ENCODE measurements around the gene WWOX.

The WWOX gene

GRCh38 chr16:78832100-78832499 is 732.6 kb downstream of the WWOX start:
- no peak for DNase-seq (ENCODE audit: low read depth, low spot score)
- no peak overlapping the region for H3K4me3 ChIP-seq (ENCODE audit: low read depth, low read length)
- ChIA-PET POLR2A (no interaction called here), CTCF (no interaction called here)
- TF ChIP-seq CTCF (IDR thresholded peaks at IDR 0.05; ENCODE audit: insufficient read depth, low read length, missing control alignments), result no peak

DNA sequence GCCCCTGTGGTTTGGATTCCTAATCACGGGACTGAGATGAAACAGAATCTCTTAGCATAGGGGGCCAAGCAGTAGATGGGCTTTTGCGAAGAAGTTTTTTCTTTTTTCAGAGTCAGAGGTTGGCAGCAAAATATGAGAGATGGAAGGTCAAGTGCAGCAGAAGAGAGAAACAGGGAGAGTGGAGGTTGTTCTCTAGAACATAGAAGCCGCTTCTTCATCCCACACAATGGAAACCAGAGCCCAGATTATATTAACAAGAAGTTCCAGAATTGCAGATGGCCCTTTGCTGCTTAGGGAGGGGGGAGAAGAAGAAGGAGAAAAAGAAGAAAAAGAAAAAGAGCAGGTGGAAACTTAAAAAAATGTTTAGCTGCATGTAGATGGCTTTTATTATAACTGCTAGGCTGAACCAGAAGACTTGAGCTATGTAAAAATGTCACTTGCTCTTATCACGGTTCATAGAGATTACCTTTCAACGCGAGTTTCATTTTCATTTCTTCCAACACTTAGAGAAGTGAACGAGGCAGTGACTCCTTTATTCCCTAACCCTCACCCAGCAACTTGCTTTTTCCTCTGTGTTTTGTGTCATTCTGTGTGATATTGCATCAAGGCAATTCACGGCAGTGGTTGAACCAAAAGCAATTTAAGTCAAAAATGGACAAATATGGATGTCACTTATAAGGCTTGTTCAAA is 737.5 kb downstream of the WWOX start:
- ChIA-PET POLR2A (no interaction called here), CTCF (no interaction called here)
- TF ChIP-seq CTCF (IDR thresholded peaks at IDR 0.05; ENCODE audit: insufficient read depth, low read length, missing control alignments), result no peak
- DNase-seq (ENCODE audit: low read depth, low spot score), result no peak
- no peak overlapping the region for H3K4me3 ChIP-seq (ENCODE audit: low read depth, low read length)

- no peak overlapping the region for H3K4me3 ChIP-seq (ENCODE audit: low read depth, low read length)
- no peak for TF ChIP-seq CTCF (IDR thresholded peaks at IDR 0.05; ENCODE audit: insufficient read depth, low read length, missing control alignments)
- no peak for DNase-seq (ENCODE audit: low read depth, low spot score)
- POLR2A ChIA-PET, result no interaction called here
- CTCF ChIA-PET, result no interaction called here
These were observed 738.3 kb downstream of the WWOX start for GRCh38 chr16:78837706-78838105.

GRCh38 chr16:78838276-78838675 is 738.8 kb downstream of the WWOX start:
- CTCF ChIA-PET, result no interaction called here
- POLR2A ChIA-PET, result no interaction called here

GRCh38 chr16:78842950-78843349 is 743.5 kb downstream of the WWOX start:
- ChIA-PET POLR2A (no interaction called here), CTCF (no interaction called here)
- no peak for DNase-seq (ENCODE audit: low read depth, low spot score)
- no peak overlapping the region for H3K4me3 ChIP-seq (ENCODE audit: low read depth, low read length)
- TF ChIP-seq CTCF (IDR thresholded peaks at IDR 0.05; ENCODE audit: insufficient read depth, low read length, missing control alignments), result no peak

More at GRCh38 chr16:78838276-78838675, 738.8 kb downstream of the WWOX start:
- H3K4me3 ChIP-seq (ENCODE audit: low read depth, low read length), result no peak overlapping the region
- TF ChIP-seq CTCF (IDR thresholded peaks at IDR 0.05; ENCODE audit: insufficient read depth, low read length, missing control alignments), result no peak
- DNase-seq (ENCODE audit: low read depth, low spot score), result no peak

- no peak for DNase-seq (ENCODE audit: low read depth, low spot score)
- POLR2A ChIA-PET, result no interaction called here
- CTCF ChIA-PET, result no interaction called here
- TF ChIP-seq CTCF (IDR thresholded peaks at IDR 0.05; ENCODE audit: insufficient read depth, low read length, missing control alignments), result no peak
- H3K4me3 ChIP-seq (ENCODE audit: low read depth, low read length), result no peak overlapping the region
These were observed 744.5 kb downstream of the WWOX start for GRCh38 chr16:78843978-78844377.

All from AG04449 (cell line).